HEK293T (cell line): ENCODE results near the gene DNAJC7.

ENCODE experiments used
- FOXM1 ChIP-seq: fragments of 450-650 bp; IDR thresholded peaks from 2 replicates; pipeline ENCODE4 v1.6.1; 2017; ENCODE audit warnings: mild to moderate bottlenecking, borderline replicate concordance
- SUZ12 ChIP-seq: fragments of 450-650 bp; IDR thresholded peaks from 2 replicates; pipeline ENCODE4 v1.6.1; 2016; ENCODE audit warnings: mild to moderate bottlenecking
- TARDBP ChIP-seq: fragments of 450-650 bp; IDR thresholded peaks from 2 replicates; pipeline ENCODE4 v1.6.1; 2016

GRCh38 chr17:41974658-41975057 lies 42.6 kb downstream of the DNAJC7 start:
- TF ChIP-seq FOXM1 (no peak), TARDBP (no peak), SUZ12 (no peak)
